GM10266 (cell line): ENCODE measurements around the gene ARVCF.

ENCODE experiments used
- DNase-seq: peaks from one replicate; pipeline ENCODE4 v3.0.0; 2012; ENCODE audit errors: extremely low spot score
- CTCF ChIP-seq: IDR thresholded peaks from 2 replicates; pipeline ENCODE4 v1.5.1; 2012; ENCODE audit warnings: mild to moderate bottlenecking, low read depth; ENCODE audit not compliant: control insufficient read depth, insufficient read depth; ENCODE audit errors: missing control alignments

Gene ARVCF

GRCh38 chr22:20028855-20029549, 12.4 kb upstream of the ARVCF start:
- TF ChIP-seq CTCF = no peak

GRCh38 chr22:20027966-20028854, 11.6 kb upstream of the ARVCF start:
- TF ChIP-seq CTCF = no peak
- DNase-seq = no peak

More at GRCh38 chr22:20028855-20029549, 12.4 kb upstream of the ARVCF start:
- DNase-seq = no peak

DNA sequence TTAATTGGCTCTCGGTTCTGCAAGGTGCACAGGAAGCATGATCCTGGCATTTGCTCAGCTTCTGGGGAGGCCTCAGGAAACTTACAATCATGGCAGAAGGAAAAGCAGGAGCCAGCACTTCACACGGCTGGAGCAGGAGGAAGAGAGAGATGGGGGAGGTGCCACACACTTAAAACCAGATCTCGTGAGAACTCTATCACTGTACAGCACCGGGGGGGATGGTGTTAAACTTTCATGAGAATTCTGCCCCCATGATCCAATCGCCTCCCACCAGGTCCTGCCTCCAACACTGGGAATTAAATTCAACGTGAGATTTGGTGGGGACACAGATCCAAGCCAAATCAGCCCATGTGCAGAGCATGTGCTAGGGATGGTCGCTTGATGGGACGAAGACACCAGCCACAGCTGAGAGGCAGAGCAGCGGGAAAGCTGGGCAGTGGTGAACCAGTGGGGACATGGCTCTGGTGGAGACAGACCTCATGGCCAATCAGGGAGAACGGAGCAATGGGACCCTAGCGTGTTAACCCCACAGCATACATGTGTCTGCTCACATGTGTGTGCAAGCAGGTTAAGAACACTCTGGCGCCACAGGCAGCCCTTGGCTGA, 10.5 kb upstream of the ARVCF start:
- no peak for TF ChIP-seq CTCF
- DNase-seq = no peak

- TF ChIP-seq CTCF = no peak
- no peak for DNase-seq
These were observed 9.7 kb upstream of the ARVCF start for GRCh38 chr22:20026204-20026908.

- no peak for DNase-seq
- TF ChIP-seq CTCF = no peak
These were observed 9.0 kb upstream of the ARVCF start for GRCh38 chr22:20025401-20026203.

GRCh38 chr22:20024650-20025397, 8.2 kb upstream of the ARVCF start:
- DNase-seq = no peak
- TF ChIP-seq CTCF = no peak
